Tibial artery (tissue), 4 donors: ENCODE data around the gene MAB21L4.

Experiments
- DNase-seq, 2 donors: peaks; one replicate each; pipeline ENCODE4 v3.0.0-alpha.2; 2019
- H3K27ac ChIP-seq, 2 donors: fragments of 200-600 bp; sonication (generic) in 1 of 2; 1 replicate in 1 of 2; 2 replicates in 1 of 2; pipeline ENCODE4 v1.5.1; 2018 to 2019; ENCODE audit warnings: mild to moderate bottlenecking in 1 of 2
- H3K27me3 ChIP-seq, 2 donors: fragments of 200-600 bp; sonication (generic) in 1 of 2; one replicate each; pipeline versions ENCODE4 v1.5.1 to v1.6.0; 2016 to 2019
- H3K36me3 ChIP-seq, 3 donors: fragments of 200-600 bp; sonication (generic) in 2 of 3; one replicate each; pipeline ENCODE4 v1.5.1; 2016 to 2019; ENCODE audit warnings: mild to moderate bottlenecking in 2 of 3
- H3K4me1 ChIP-seq, 4 donors: fragments of 200-600 bp; sonication (generic) in 2 of 4; 1 replicate in 3 of 4; 2 replicates in 1 of 4; pipeline ENCODE4 v1.5.1; 2016 to 2019
- H3K4me3 ChIP-seq, 2 donors: fragments of 200-600 bp; sonication (generic) in 1 of 2; 1 replicate in 1 of 2; 2 replicates in 1 of 2; pipeline ENCODE4 v1.5.1; 2018 to 2019; ENCODE audit warnings: mild to moderate bottlenecking in 2 of 2
- H3K9me3 ChIP-seq, 3 donors: fragments of 200-600 bp; sonication (generic) in 1 of 3; one replicate each; pipeline ENCODE4 v1.5.1; 2016 to 2019
- CTCF ChIP-seq, 2 experiments: fragments of 200-600 bp in 1 of 2; fragments of 450-650 bp in 1 of 2; IDR thresholded peaks; one replicate each; pipeline ENCODE4 v1.5.1; 2017 to 2019; ENCODE audit warnings: antibody characterized with exemption in 2 of 2, mild to moderate bottlenecking in 1 of 2, moderate library complexity in 1 of 2
- intact Hi-C: fragments of 100-400 bp; cut with DNase I; formaldehyde crosslinking; loops from one replicate; pipeline ENCODE4 v1.15.0; 2023; ENCODE audit warnings: low total_unique reads

MAB21L4 gene

GRCh38 chr2:240839152-240840143 is 56.5 kb downstream of the MAB21L4 start:
- no peak for TF ChIP-seq CTCF (IDR thresholded peaks at IDR 0.05)
- no peak for DNase-seq
- no peaks in the 10 kb centered on the region for H3K36me3 ChIP-seq
- no peak overlapping the region for H3K27ac ChIP-seq
- H3K4me1 ChIP-seq = no peaks in the 10 kb centered on the region
- no peaks in the 10 kb centered on the region for H3K9me3 ChIP-seq
- peaks cover 0 to 43% of the 10 kb centered on the region in 2 donors for H3K27me3 ChIP-seq
- no peak overlapping the region for H3K4me3 ChIP-seq
- intact Hi-C loops = loop anchor here (10.0 kb wide), 1 partner anchor 365 kb away; no protein-coding TSS in a partner anchor

GRCh38 chr2:240837621-240838020 is 58.3 kb downstream of the MAB21L4 start:
- H3K36me3 ChIP-seq = no peaks in the 10 kb centered on the region
- intact Hi-C loops = no loop called here
- TF ChIP-seq CTCF (IDR thresholded peaks at IDR 0.05) = no peak
- H3K4me1 ChIP-seq = no peaks in the 10 kb centered on the region
- no peaks in the 10 kb centered on the region for H3K9me3 ChIP-seq
- peaks cover 0 to 43% of the 10 kb centered on the region in 2 donors for H3K27me3 ChIP-seq
- DNase-seq = no peak
- no peak overlapping the region for H3K27ac ChIP-seq
- H3K4me3 ChIP-seq = no peak overlapping the region

- no peak for DNase-seq
- H3K27me3 ChIP-seq = peaks cover 0 to 40% of the 10 kb centered on the region in 2 donors
- peaks cover 0 to 7% (median 5%) of the 10 kb centered on the region in 4 donors for H3K4me1 ChIP-seq
- no peak overlapping the region for H3K4me3 ChIP-seq
- intact Hi-C loops = no loop called here
- no peak for TF ChIP-seq CTCF (IDR thresholded peaks at IDR 0.05)
- H3K36me3 ChIP-seq = no peaks in the 10 kb centered on the region
- no peak overlapping the region for H3K27ac ChIP-seq
- no peaks in the 10 kb centered on the region for H3K9me3 ChIP-seq
Measured at GRCh38 chr2:240836781-240837467, 59.0 kb downstream of the MAB21L4 start.
